ENCODE data around the gene ZNF784. TPM values are rescaled to one million over a fixed set of nuclear protein-coding genes. Genes with fewer than 3 reads are reported as not detected.

Gene ZNF784
- total RNA-seq, 1 experiment from 2014 or later: 3.1 TPM

DNA sequence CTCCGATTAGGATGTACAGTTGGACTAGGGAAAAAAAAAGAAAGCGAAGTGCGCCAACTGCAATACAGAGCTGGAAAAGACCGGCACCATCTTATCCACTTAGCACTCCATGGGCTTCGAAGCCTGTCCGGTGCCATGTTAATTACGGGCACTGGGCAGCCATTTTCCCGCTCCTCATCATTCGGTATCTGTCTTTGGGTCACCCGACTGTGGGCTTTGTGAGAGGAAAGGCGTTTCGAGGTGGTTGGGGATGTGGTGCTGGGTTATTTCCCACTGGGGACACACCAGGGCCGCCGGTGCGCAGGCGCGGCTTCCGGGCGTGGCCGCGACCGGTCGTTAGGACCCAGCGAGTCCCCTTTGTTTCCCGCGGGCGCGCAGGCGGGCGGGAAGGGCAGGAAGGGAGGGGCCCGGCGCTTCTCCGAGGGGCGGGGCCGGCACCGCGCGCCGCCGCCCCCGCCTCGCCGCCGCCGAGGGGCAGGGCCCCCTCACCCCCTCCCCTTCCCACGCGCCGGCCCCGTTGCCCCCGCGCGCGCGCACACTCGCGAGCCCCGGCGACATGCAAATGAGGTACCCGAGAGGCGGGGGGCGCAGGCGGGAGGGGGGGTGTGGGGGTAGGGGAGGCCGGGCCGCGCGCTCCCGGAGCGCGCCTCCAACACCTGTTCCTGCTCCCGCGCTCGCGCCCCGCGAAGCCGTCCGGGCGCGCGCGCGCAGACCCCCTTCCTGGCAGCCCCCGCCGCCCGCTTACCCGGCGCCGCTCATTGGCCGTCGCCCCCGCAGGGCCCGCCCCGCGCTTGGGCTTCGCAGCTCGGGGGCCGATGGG, 24.3 kb downstream of the ZNF784 start, which contains the start of gene ZNF524:
Gene ZNF524, plus strand, starts transcription at position 447 of the 820 bp plus-strand sequence. CDS start 1,825 bp downstream, outside the sequence.
- no TSS peak for BruUV-seq (replicated peaks)
- ChIA-PET POLR2A (interaction anchor here (0.5 to 2.6 kb wide), 27 partner anchors 8 to 1462 kb away, joined by 3 to 26 read pairs (median 5); partner anchors contain the start of genes CNOT3, NAT14, PPP1R12C and PPP6R1), CTCF (interaction anchor here (0.5 to 1.2 kb wide), 3 partner anchors 12 to 539 kb away, joined by 3 to 4 read pairs (median 3); no protein-coding TSS in a partner anchor)
- Mint-ChIP-seq H3K4me1 (ENCODE audit: insufficient read depth, unreplicated experiment) (peaks cover 42% of the 10 kb centered on the region), H3K27ac (ENCODE audit: low read depth, unreplicated experiment) (peak within 1 kb of the TSS; percentile 99), H3K27me3 (ENCODE audit: insufficient read depth, unreplicated experiment) (no peaks in the 10 kb centered on the region), H3K9me3 (ENCODE audit: unreplicated experiment) (no peaks in the 10 kb centered on the region), H3K36me3 (ENCODE audit: insufficient read depth, unreplicated experiment) (peaks cover 28% of the 10 kb centered on the region), H3K4me3 (ENCODE audit: unreplicated experiment) (peak within 1 kb of the TSS; percentile 97)
- intact Hi-C loops (cut with micrococcal nuclease): loop anchor here (1.0 kb wide), 2 partner anchors 42 to 341 kb away; partner anchors contain the start of gene PPP6R1
- TF ChIP-seq, protein P1, sequence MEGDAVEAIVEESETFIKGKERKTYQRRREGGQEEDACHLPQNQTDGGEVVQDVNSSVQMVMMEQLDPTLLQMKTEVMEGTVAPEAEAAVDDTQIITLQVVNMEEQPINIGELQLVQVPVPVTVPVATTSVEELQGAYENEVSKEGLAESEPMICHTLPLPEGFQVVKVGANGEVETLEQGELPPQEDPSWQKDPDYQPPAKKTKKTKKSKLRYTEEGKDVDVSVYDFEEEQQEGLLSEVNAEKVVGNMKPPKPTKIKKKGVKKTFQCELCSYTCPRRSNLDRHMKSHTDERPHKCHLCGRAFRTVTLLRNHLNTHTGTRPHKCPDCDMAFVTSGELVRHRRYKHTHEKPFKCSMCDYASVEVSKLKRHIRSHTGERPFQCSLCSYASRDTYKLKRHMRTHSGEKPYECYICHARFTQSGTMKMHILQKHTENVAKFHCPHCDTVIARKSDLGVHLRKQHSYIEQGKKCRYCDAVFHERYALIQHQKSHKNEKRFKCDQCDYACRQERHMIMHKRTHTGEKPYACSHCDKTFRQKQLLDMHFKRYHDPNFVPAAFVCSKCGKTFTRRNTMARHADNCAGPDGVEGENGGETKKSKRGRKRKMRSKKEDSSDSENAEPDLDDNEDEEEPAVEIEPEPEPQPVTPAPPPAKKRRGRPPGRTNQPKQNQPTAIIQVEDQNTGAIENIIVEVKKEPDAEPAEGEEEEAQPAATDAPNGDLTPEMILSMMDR (IDR thresholded peaks at IDR 0.05; ENCODE audit: unreplicated experiment): no peak
- DNase-seq (ENCODE audit: unreplicated experiment): peak; percentile 94

DNA sequence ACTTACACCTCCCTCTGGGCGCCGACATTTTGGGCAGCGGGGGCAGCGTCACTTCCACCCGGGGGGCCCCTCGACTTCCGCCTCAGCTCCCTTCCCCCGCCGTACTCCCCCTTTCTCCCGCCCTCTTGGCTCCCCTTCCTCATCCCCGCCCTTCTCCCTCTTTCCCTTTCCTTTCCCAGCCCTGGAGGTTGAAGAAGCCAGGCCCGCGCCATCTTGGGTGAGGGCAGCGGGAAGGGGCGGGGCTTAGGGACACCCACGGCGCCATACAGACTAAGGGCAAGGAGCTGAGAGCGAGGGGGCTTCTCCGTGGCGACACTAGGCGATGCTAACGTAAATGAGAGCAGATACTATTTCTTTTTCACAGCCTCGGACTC, 24.9 kb downstream of the ZNF784 start, which contains the start of gene FIZ1:
Gene FIZ1, minus strand, starts transcription at position 50 of the 374 bp plus-strand sequence. CDS start 1,652 bp downstream, outside the sequence.
- TF ChIP-seq, protein P1 (IDR thresholded peaks at IDR 0.05; ENCODE audit: unreplicated experiment): no peak
- CTCF ChIA-PET: interaction anchor here (0.5 to 1.2 kb wide), 4 partner anchors 10 to 174 kb away, joined by 3 to 4 read pairs (median 4); no protein-coding TSS in a partner anchor
- Mint-ChIP-seq H3K4me3 (ENCODE audit: unreplicated experiment) (peak within 1 kb of the TSS; percentile 97), H3K27ac (ENCODE audit: low read depth, unreplicated experiment) (peak within 1 kb of the TSS; percentile 99), H3K4me1 (ENCODE audit: insufficient read depth, unreplicated experiment) (peaks cover 36% of the 10 kb centered on the region), H3K27me3 (ENCODE audit: insufficient read depth, unreplicated experiment) (no peaks in the 10 kb centered on the region), H3K9me3 (ENCODE audit: unreplicated experiment) (no peaks in the 10 kb centered on the region), H3K36me3 (ENCODE audit: insufficient read depth, unreplicated experiment) (peaks cover 30% of the 10 kb centered on the region)
- no TSS peak for BruUV-seq (replicated peaks)
- intact Hi-C loops (cut with micrococcal nuclease): loop anchor here (1.0 kb wide), 2 partner anchors 43 to 340 kb away; partner anchors contain the start of gene PPP6R1
- DNase-seq (ENCODE audit: unreplicated experiment): peak; percentile 100
- POLR2A ChIA-PET: interaction anchor here (0.6 to 2.6 kb wide), 24 partner anchors 9 to 1399 kb away, joined by 3 to 26 read pairs (median 5); partner anchors contain the start of genes NAT14, PPP1R12C, PPP6R1 and RDH13

DNA sequence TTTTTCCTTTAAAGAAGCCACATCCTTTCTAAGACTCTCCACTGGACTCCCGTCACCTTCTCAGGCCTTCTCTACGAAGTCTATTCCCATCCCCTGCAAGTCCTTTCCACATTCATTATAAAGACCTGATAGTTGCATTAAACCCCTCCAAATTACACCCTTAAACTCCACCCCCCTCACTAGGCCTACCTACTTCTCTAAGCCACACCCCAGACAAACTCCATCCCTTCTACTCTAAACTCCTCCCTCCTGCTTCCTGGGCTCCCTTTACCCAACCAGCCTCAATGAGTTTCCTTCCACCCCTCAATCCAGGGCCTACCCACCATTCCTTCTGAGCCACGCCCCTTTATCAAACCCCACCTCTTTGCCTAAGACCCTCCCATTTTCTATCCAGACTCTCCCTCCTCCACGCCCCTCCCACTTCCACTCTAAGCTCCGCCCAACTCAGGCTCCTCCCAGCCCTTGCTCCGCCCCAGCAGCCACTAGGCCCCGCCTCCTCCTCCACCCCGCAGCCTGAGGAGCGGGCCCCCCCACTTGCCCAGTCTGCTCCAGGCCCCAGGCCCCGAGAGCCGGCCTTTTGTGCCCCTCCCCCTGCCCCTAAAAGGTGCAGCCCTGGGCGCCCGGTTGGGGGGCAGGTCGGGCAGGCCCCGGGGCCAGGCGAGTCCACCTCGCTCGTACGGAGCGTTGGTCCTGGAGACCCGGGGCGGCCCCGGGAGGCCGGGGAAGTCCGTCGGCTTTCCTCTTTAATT, 25.5 kb downstream of the ZNF784 start:
- no TSS peak for BruUV-seq (replicated peaks)
- DNase-seq (ENCODE audit: unreplicated experiment): peak; percentile 96
- peaks cover 31% of the 10 kb centered on the region for H3K36me3 Mint-ChIP-seq (ENCODE audit: insufficient read depth, unreplicated experiment)
- H3K9me3 Mint-ChIP-seq (ENCODE audit: unreplicated experiment): no peaks in the 10 kb centered on the region
- H3K4me3 Mint-ChIP-seq (ENCODE audit: unreplicated experiment): peak overlapping the region; percentile 97
- H3K27me3 Mint-ChIP-seq (ENCODE audit: insufficient read depth, unreplicated experiment): no peaks in the 10 kb centered on the region
- H3K4me1 Mint-ChIP-seq (ENCODE audit: insufficient read depth, unreplicated experiment): peaks cover 34% of the 10 kb centered on the region
- intact Hi-C loops (cut with micrococcal nuclease): loop anchor here (1.0 kb wide), 2 partner anchors 43 to 340 kb away; partner anchors contain the start of gene PPP6R1
- TF ChIP-seq, protein P1 (IDR thresholded peaks at IDR 0.05; ENCODE audit: unreplicated experiment): no peak
- ChIA-PET CTCF (interaction anchor here (0.6 to 1.2 kb wide), 4 partner anchors 9 to 86 kb away, joined by 3 to 4 read pairs (median 4); no protein-coding TSS in a partner anchor), POLR2A (interaction anchor here (0.6 to 2.6 kb wide), 23 partner anchors 9 to 1399 kb away, joined by 3 to 26 read pairs (median 5); partner anchors contain the start of genes NAT14, PPP1R12C, PPP6R1 and RDH13)
- peak overlapping the region; percentile 99 for H3K27ac Mint-ChIP-seq (ENCODE audit: low read depth, unreplicated experiment)
